ES-I3 (cell line): ENCODE measurements around the gene CCDC90B.

Experiments used
- H3K36me3 ChIP-seq: 2 replicates; pipeline ENCODE4 v1.6.1; 2013; ENCODE audit warnings: mild to moderate bottlenecking, low read length, control low read depth, moderate library complexity; ENCODE audit not compliant: insufficient read depth
- H3K4me1 ChIP-seq: 2 replicates; pipeline ENCODE4 v1.6.1; 2013; ENCODE audit warnings: mild to moderate bottlenecking, control low read depth, low read length; ENCODE audit not compliant: insufficient read depth
- H3K9ac ChIP-seq: 2 replicates; pipeline ENCODE4 v1.6.1; 2013; ENCODE audit warnings: low read depth, mild to moderate bottlenecking, low read length, moderate library complexity
- H3K9me3 ChIP-seq: 2 replicates; pipeline ENCODE4 v1.6.1; 2013; ENCODE audit warnings: mild to moderate bottlenecking, low read length, moderate library complexity; ENCODE audit not compliant: control insufficient read depth, insufficient read depth

CCDC90B gene

GRCh38 chr11:83306200-83307080 lies 20.3 kb upstream of the CCDC90B start:
- Histone ChIP-seq H3K4me1 (no peaks in the 10 kb centered on the region), H3K9ac (no peak overlapping the region), H3K9me3 (no peaks in the 10 kb centered on the region), H3K36me3 (no peaks in the 10 kb centered on the region)

- no peaks in the 10 kb centered on the region for H3K36me3 ChIP-seq
- no peaks in the 10 kb centered on the region for H3K9me3 ChIP-seq
- no peaks in the 10 kb centered on the region for H3K4me1 ChIP-seq
- H3K9ac ChIP-seq: no peak overlapping the region
These were observed 17.1 kb upstream of the CCDC90B start for GRCh38 chr11:83303316-83303715.

- no peaks in the 10 kb centered on the region for H3K36me3 ChIP-seq
- no peaks in the 10 kb centered on the region for H3K4me1 ChIP-seq
- no peaks in the 10 kb centered on the region for H3K9me3 ChIP-seq
- H3K9ac ChIP-seq: no peak overlapping the region
These were observed 16.0 kb upstream of the CCDC90B start for GRCh38 chr11:83302151-83302550.

GRCh38 chr11:83299681-83300080 lies 13.5 kb upstream of the CCDC90B start:
- H3K36me3 ChIP-seq: no peaks in the 10 kb centered on the region
- no peaks in the 10 kb centered on the region for H3K9me3 ChIP-seq
- H3K4me1 ChIP-seq: no peaks in the 10 kb centered on the region
- H3K9ac ChIP-seq: no peak overlapping the region

- Histone ChIP-seq H3K9ac (no peak overlapping the region), H3K4me1 (peaks cover 11% of the 10 kb centered on the region; the same call in 1 of the 2 replicates), H3K36me3 (no peaks in the 10 kb centered on the region), H3K9me3 (no peaks in the 10 kb centered on the region)
These were observed 8.0 kb upstream of the CCDC90B start for GRCh38 chr11:83294208-83294607.

- Histone ChIP-seq H3K4me1 (peaks cover 11% of the 10 kb centered on the region; the same call in 1 of the 2 replicates), H3K9me3 (no peaks in the 10 kb centered on the region), H3K9ac (no peak overlapping the region), H3K36me3 (no peaks in the 10 kb centered on the region)
These were observed 7.2 kb upstream of the CCDC90B start for GRCh38 chr11:83293457-83293774.

GRCh38 chr11:83292709-83293456 lies 6.7 kb upstream of the CCDC90B start:
- H3K36me3 ChIP-seq: no peaks in the 10 kb centered on the region
- no peaks in the 10 kb centered on the region for H3K9me3 ChIP-seq
- H3K4me1 ChIP-seq: peaks cover 11% of the 10 kb centered on the region; the same call in 1 of the 2 replicates
- H3K9ac ChIP-seq: no peak overlapping the region

GRCh38 chr11:83287631-83288030 lies 1.5 kb upstream of the CCDC90B start:
- Histone ChIP-seq H3K36me3 (no peaks in the 10 kb centered on the region), H3K4me1 (peaks cover 3% of the 10 kb centered on the region; the same call in 1 of the 2 replicates), H3K9me3 (no peaks in the 10 kb centered on the region), H3K9ac (no peak overlapping the region)

- Histone ChIP-seq H3K9me3 (no peaks in the 10 kb centered on the region), H3K36me3 (no peaks in the 10 kb centered on the region), H3K4me1 (no peaks in the 10 kb centered on the region), H3K9ac (peak overlapping the region; percentile 73)
These were observed 906 bp downstream of the CCDC90B start for GRCh38 chr11:83285151-83285770.

- Histone ChIP-seq H3K36me3 (no peaks in the 10 kb centered on the region), H3K9ac (peak overlapping the region; percentile 73), H3K4me1 (no peaks in the 10 kb centered on the region), H3K9me3 (no peaks in the 10 kb centered on the region)
These were observed 1.5 kb downstream of the CCDC90B start for GRCh38 chr11:83284501-83285150.

GRCh38 chr11:83282084-83282716 lies 4.0 kb downstream of the CCDC90B start:
- no peaks in the 10 kb centered on the region for H3K36me3 ChIP-seq
- no peaks in the 10 kb centered on the region for H3K4me1 ChIP-seq
- H3K9me3 ChIP-seq: no peaks in the 10 kb centered on the region
- H3K9ac ChIP-seq: no peak overlapping the region

GRCh38 chr11:83280256-83280655 lies 5.9 kb downstream of the CCDC90B start:
- Histone ChIP-seq H3K9ac (no peak overlapping the region), H3K36me3 (peaks cover 4% of the 10 kb centered on the region; the same call in 1 of the 2 replicates), H3K9me3 (no peaks in the 10 kb centered on the region), H3K4me1 (no peaks in the 10 kb centered on the region)

GRCh38 chr11:83278351-83278750 lies 7.8 kb downstream of the CCDC90B start:
- Histone ChIP-seq H3K9me3 (no peaks in the 10 kb centered on the region), H3K36me3 (peaks cover 4% of the 10 kb centered on the region; the same call in 1 of the 2 replicates), H3K4me1 (no peaks in the 10 kb centered on the region), H3K9ac (no peak overlapping the region)
